GM19463 (cell line): ENCODE measurements around the gene TSHB.
A peak's percentile ranks its signal among the peaks of the same experiment; 100 is the strongest.

ENCODE experiments used
- ATAC-seq: cut with Tn5 transposase; IDR thresholded peaks from one replicate; pipeline ENCODE4 v1.9.1; 2021; ENCODE audit warnings: mild to moderate bottlenecking, moderate library complexity; ENCODE audit not compliant: unreplicated experiment

Gene TSHB

DNA sequence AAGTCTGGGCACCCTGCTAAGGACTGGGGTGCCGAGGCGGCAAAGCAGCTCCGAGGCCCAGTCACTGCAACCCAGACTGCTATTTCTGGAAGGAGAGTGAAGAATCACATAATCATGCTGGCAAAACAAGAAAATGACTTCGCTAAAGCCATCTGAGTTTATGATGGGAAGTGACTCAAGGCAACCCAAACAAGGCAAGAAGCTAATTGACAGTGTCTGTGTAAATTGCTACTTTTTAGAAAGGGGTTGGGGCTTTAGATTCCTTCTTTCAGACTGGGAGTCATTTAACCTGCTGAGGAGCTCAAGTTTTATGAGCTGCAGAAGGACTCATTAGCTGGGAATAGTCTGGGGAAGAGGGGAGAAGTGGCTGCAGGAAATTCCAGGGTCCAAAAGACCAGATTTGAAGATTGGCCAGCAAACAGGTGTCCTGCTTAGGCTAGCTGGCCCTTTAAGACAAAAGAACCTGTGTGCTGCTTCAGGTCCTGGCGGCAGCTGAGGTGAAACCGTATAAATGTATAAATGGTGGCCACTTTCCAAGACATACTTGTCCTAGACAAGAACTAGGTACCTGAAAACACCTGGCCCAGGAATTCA is 28.1 kb downstream of the TSHB start:
- ATAC-seq: no peak

DNA sequence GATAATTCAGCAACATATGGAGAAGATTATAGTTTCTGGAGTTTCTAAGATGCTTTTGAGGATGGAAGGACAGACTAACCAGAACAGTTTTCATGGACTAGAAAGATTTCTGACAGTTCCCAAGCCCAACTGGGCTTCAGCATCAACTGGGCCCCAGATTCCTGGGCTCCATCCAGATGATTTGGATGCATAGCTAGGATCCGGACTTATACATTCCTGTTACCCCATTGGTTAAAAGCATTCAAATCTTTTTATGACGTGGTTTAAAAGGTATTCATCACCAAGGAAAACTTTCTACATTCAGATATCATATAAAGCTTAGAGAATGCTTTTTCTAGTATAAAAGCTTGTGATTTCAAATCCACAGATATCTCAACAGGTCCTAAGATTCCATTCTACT is 29.7 kb downstream of the TSHB start:
- no peak for ATAC-seq

- no peak for ATAC-seq
Observed at GRCh38 chr1:115060501-115060900, 30.9 kb downstream of the TSHB start.

- peak; percentile 77 for ATAC-seq
Observed at GRCh38 chr1:115062542-115063004, 32.9 kb downstream of the TSHB start.

GRCh38 chr1:115063228-115063901 is 33.7 kb downstream of the TSHB start:
- peak; percentile 56 for ATAC-seq

DNA sequence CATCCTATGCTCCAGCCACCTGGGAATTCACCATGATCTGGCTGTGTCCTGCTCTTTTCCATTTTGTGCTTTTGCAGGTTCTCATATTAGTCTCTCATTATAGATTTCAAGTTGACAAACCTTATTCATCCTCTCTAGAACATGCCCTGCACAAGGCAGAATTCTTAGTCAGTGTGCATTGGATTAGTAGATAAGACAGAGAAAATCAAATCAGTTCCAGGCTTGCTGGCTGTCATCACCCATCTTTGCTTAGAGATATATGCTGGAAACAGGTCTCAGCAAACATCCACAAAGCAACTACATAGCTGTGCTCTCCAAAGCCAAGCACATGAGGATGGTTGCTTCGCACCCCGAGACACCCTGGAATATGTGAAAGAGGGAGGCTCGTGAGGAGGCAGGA is 34.8 kb downstream of the TSHB start:
- no peak for ATAC-seq

- no peak for ATAC-seq
Observed at GRCh38 chr1:115065021-115065420, 35.4 kb downstream of the TSHB start.

GRCh38 chr1:115067161-115067859 is 37.7 kb downstream of the TSHB start:
- ATAC-seq: no peak

- ATAC-seq: no peak
Observed at GRCh38 chr1:115068826-115069585, 39.4 kb downstream of the TSHB start.

DNA sequence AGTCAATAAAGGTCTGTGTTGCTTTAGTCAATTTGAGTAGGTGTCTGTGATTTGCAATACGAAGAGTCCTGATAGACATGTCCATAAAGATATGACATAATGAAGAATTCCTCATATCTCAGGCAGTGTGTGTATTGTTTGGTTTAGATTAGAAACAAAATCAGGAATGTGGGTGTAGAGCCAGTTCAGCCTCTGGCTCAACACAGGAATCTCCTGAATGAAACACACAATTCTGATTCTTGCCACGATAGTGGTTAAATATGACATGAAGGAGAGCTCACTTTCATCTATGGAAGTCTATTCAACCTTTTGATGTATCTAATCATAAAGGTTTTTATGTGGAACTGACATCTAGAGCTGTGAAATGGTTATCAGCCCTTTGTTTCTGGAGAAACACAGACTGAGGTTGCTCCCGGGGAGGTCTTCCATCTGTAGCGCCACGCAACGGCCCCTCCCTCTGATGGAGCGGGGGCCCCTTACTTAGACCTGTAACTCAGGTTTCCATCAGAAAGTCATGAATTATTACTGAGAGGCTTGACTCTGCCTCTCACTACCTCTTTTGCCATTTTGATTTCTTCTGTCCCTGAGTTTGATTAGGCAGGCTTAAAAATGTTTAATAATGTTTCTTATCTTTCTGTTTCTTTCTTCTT is 40.2 kb downstream of the TSHB start:
- no peak for ATAC-seq

GRCh38 chr1:115071012-115071664 is 41.5 kb downstream of the TSHB start:
- no peak for ATAC-seq

DNA sequence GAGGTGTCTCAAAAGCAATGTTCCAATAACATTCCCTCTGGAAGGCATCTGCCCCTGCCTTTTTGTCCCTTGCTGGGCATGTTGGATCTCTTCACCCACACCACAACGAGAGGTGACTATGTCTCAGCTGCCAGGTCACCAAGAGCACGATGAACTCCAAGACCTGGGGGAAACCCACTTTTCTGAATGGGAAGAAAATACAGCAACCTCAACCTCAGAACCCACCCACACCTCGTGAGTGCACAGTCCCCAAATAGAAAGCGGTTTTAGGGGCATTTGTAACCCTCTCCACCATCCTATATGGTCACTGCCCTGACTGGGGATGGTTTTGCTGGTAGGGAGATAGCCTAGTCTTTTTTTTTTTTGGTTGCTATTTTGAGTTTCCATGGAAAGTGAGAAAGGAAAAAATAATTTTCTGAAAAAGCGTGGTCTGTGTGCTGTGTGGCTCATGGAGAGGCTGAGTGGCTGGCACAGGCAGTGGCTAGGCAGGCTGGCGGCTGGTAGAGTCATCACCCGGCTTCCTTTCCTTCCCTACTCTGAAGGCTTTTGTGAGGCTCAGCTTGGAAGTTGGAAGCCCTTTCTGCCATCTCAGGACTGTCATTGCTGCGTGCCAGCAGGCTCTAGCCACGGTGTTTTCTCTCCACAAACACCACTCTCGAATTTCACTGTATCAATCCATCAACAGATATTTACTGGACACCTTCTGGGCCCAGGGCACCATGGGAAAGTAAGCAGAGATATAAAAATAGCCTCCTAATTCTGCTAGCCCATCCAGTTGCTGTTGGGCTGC is 43.9 kb downstream of the TSHB start:
- peak; percentile 59 for ATAC-seq

DNA sequence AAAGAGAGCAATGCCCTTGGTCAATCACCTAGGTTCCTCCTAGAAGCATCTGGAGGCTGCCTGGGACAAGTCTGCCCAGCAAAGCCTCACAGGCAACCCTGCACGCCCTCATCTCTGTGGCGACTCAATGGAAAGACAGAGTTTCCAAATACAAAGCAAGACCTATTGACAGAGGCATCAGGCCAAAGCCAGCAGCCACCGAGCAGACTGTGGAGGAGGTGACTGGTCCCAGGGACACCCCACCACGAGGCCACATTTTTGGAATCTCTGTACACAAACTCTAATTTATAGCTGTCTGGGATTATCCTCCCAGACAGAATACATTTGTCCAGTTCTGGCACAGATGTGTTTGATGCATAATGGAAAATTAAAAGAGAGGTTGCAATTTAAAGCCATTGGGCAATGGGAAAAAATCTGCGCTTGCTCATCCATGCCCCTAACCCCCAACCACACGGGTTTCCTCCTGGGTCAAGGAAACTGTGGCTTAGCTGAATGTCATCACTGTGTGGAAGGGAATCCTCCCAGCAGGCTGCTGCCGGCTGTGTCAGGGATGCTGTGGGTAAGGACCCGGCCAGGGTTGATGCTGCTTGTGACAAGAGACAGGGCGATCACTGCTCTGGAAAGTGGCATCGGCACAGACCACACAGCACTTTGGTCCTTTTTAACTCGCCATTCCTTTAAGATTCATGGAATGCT is 45.4 kb downstream of the TSHB start:
- no peak for ATAC-seq

- no peak for ATAC-seq
Observed at GRCh38 chr1:115076384-115076915, 46.8 kb downstream of the TSHB start.

- no peak for ATAC-seq
Observed at GRCh38 chr1:115077286-115077983, 47.8 kb downstream of the TSHB start.

GRCh38 chr1:115077984-115078330 is 48.3 kb downstream of the TSHB start:
- ATAC-seq: no peak

DNA sequence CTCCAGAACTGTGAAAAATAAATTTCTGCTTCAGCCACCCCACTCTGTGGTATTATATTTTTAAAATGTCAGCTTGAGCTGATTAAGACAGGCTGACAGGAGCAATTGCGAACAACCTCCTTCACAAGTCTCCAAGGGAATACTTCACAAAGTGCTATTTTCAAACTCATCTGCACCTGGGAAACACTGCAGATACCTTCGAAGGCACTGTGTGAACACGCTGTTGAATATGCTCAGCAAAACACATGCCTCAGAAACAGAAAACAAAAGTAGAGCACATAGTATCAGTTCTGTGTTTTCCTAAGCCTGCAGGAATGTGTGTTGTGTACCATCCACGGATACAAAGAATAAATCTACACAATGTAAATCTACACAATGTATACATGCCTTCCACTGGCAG is 49.1 kb downstream of the TSHB start:
- ATAC-seq: no peak

GRCh38 chr1:115082949-115083348 is 53.3 kb downstream of the TSHB start:
- ATAC-seq: no peak
